GM18873 (cell line): ENCODE measurements around the gene DNAJC13.
"Not testable (repeated sequence)": the region's sequence is repeated elsewhere in the genome, so short reads cannot be mapped to it uniquely, and the experiment has no call there.

ENCODE experiments used
- ATAC-seq: cut with Tn5 transposase; IDR thresholded peaks from one replicate; pipeline ENCODE4 v1.9.1; 2021; ENCODE audit warnings: mild to moderate bottlenecking, moderate library complexity, moderate number of reproducible peaks; ENCODE audit not compliant: unreplicated experiment, low FRiP score

Gene DNAJC13

DNA sequence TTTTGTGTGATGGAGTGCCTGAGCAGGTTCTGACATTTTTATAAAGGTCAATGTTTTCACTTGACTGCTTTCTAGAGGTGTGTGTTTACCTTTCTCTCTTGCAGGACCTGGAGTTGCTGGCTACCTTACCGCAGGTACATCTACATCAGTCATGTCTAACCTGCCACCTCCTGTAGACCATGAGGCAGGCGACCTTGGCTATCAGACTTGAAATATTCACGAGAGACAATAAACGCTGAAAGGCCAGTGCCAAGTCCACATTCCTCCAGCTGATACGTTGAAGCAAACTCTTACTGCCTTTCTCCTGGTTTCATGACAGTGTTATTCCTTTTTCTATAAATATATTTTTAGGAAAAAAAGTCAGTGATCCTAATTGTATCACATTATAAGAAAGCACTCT is 120.8 kb downstream of the DNAJC13 start:
- ATAC-seq = no peak

DNA sequence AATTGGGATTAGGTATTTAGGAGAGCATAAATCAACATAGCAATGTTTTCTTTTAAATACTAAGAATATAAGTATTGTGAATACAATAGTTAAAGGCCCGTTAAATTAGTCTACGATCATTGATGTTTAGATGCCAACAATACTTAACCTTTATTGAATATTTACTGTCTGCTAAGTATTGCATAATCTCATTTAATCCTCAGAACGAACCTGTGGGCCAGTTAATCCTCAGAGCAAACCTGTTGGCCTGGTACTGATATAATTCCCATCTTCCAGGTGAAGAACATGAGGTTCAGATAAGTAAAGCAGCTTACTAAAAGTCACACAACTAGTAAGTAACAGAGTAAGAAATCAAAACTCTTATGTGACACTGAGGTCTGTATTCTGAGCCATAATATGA is 122.4 kb downstream of the DNAJC13 start:
- ATAC-seq = no peak

DNA sequence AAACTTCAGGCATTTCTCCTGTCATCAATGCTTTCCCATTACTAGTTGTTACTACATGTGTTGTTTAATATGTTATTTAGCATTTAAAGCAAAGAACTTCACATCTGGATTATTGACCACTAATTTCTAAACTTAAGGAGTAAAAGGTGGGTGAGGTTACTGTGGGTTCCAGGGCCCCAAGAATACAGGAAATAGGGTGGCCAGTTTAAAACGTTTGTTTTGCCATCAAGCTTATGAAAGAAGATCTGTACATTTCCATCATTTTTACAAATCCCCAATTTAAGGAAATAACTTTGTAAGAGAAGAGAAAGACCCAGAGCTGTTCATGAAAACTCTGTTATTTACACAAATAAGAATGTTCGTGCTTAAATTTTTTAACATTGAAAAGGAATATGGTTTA is 125.3 kb downstream of the DNAJC13 start:
- no peak for ATAC-seq

DNA sequence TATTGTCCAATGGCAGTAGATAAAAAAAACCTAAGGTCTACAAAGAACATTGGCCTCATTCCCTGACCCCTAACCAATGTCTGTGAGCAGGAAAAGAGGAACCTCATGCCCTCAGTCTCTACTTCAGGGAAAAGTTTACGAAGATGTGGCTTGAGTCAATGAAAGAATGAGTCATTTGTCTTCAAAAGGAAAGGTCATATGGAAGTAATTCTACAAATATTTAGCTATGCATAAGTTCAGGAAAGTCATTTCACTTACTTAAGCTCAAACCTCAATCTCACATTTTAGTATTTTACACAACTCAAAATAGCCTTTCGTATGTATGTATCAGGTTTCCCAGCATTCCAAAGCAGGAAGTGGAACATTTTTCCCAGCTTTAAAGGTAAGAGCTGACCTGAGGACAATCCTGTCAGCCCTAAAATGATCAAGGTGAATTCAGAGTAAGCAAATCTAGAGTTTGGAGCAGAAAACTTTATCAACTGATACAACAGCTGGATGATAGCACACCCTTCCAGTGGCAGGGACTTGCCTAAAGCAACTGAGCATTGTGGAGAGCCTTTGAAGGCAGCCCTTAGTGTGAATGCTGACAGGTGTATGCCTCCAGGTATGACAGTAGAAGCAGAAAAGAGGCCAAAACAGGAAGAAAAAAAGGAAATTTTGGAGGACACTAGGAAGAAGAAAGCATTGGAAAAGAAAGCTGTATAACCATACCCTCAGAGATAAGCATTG is 125.9 kb downstream of the DNAJC13 start:
- no peak for ATAC-seq

DNA sequence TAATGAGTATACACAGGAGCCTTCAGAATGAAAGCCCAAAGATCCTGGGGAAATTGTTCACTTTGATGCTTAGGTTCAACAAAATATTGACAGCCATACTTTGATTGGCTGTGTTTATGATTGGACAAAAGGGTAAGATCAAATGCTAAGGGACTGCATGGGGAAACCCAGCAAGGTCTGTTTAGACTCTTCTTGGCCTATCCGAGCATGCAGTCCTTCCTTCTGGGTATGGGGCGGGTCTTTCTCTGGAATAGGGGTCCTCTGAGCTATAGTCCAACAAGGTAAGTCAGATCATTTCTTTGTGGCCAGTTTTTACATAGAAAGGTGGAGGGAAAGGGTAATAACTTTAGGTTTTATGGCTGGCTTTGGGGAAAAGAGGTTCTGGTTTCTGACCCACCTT is 126.8 kb downstream of the DNAJC13 start:
- ATAC-seq = no peak

DNA sequence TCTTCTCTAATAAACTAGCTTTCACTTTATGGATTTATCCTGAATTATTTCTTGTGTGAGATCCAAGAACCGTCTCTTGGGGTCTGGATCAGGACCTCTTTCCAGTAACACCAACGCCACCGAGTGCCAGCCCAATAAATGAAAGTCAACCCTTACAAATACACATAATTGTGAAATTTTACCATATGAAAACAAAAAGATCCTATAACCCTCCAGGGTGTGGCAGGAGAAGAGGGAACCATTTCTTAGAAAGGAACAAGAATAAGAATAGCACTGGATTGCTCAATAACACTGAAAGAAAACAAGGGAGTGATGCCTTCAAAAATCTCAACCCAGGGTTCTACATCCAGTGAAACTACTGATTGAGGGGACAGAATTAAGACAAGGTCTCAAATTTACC is 128.2 kb downstream of the DNAJC13 start:
- ATAC-seq = no peak

DNA sequence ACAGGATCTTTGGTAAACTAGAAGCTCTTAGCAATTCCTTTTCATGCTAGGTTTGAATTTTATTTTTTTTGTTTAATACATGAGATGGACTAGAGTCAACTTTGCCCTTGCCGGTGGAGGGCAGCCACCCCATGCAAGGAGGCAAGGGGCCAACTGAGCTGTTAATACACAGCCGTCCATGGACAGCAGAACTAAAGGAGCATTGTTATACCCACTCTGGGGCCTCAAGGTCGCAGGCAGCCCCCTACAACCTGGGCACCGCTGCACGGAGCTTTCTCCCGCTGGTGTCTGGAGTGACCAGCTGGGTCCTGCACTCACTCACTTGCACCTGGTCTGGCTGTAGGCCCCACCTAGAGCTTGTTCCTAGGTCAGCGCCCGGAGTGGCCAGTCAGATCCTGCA is 131.9 kb downstream of the DNAJC13 start:
- ATAC-seq = no peak

DNA sequence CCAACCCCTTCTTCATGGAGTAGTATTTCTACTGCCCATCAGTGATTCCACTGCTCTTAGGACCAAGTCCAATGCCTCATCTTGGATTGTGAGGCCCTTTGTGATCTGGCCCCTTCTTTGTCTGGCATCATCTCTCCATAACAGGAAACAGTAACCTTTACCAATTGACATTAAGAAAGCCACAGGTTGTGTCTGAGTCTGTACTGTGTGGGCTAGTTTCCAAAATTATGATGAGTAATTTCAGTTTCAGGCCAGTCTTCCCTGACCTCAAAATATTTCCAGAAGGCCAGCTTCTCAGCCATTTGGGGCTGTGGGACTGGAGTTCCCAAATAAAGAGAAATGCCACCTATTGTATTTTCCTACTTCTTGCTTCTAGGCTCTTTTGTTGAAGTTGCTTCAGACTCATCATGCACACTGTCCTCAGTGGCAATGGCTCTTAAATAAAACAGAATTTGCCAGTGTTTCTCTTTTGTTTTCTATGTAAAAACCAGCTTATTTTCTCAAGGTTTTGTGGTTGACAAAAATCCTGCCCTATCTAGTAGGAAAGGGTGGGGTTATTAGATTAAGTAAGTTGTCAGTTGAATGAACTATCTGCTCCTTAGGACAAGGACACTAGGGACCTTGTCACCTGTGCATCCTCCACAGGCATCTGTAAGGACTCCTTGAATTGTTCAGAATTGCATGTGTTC is 132.7 kb downstream of the DNAJC13 start:
- peak; percentile 47 for ATAC-seq

DNA sequence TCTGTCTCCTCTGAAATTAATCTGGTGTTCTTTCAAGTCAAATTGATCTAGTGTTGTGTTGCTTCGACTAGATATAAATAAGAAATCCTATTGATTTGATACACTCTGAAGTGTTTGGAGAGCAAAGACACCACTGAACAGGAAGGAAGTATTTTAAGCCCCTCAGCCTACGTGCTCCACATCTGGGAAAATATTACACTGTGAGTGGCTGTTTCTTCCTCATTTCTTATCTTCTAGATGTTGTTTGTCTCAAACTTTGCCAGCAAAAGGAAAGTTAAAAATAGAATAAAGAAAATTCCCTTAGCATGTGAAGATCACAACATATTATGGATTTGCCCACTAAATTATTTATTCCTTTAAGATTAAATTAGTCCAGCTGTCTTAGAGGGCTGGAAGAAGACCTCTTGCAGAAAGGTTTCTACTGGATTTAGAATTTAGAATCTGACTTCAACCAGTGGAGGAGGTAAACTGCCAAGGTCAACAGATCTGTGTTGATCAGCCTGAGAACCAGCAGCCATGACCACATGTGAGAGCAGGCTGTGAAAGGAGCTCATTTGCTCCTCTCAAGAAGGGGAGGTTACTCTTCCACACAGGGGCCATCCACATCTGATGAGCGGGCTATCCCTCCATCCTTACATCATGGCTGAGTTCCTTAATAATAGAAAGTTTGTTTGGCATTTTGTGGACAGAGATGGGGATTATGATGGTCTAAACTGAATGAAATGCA is 133.4 kb downstream of the DNAJC13 start:
- ATAC-seq = no peak

DNA sequence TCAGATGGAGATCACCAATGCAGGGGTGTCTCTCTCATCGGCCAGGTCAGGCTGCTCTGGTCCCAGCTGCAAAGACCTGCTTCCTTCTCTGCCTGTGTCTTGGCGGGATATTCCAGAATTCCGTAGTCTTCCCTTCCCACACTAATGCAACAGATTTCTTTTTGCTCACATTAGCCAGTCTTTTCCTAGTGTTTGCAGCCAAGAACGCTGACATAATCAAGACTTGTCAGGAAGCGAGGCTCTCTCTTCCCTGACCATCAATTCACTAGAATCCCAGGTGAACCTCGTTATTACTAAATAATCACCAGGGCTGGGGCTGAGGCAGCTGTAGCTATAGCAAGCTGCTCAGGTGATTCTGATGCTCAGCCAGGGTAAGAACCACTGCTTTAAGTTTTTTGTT is 136.5 kb downstream of the DNAJC13 start:
- no peak for ATAC-seq

DNA sequence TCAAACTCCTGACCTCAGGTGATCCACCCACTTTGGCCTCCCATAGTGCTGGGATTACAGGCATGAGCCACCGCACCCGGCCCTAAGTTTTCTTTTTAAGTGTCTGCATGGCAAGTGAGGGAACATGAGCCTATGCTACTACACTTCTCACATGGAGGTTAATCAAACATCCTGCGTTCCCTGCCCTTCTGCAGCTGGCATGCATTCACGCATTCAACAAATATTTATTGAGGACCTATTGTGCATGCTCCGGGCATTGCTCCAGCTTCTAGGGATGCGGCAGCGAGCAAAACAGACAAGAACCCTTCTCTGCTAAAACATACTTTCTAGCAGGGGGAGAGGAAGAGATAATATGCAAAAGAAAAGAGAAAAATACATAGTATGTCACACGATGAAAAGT is 137.1 kb downstream of the DNAJC13 start:
- ATAC-seq = no peak

DNA sequence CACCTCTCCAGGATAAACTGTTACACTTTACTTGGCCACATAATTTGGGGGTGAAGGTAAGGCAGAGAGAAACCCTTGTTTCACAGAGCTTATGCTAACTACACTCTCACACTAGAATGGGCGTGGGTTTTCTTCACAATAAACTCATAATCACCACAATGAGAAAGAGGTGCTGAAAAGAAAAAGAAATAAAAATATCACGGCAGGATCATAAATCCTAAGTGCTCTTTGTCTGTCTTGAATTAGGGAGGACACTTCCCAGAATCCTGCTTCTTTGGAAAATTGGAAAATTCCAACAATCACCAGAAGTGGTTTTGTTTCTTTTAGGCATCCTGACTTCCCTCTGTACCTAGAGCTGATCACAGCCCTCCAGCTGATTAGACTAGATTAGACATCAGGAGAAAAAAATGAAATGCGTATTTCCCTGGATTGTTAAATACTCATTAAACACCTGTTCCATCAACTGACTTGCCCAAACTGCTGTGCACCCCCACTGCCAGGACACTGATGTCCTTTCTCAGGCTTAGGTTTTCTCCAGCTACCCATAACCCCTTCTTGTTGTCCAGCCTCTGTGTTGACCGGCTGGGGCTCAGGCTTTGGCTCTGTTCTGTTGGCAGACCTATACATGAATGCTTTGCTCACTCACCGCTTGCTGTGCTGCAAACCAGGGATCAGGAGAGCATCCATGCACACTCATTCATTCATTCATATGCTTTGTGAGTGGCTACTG is 138.2 kb downstream of the DNAJC13 start:
- ATAC-seq = no peak

DNA sequence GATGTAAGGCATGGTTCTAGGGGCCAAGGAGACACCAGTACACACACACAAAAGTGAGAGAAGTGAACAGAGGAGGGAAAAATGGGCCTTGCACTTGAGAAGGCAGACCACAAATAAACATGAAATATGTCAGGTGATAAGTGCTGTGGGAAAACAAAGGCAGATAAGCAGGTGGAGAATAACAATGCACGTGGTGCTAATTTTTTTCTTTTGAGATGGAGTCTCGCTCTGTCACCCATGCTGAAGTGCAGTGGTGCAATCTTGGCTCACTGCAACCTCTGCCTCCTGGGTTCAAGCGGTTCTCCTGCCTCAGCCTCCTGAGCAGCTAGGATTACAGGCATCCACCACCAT is 138.7 kb downstream of the DNAJC13 start:
- ATAC-seq = not testable (repeated sequence)

DNA sequence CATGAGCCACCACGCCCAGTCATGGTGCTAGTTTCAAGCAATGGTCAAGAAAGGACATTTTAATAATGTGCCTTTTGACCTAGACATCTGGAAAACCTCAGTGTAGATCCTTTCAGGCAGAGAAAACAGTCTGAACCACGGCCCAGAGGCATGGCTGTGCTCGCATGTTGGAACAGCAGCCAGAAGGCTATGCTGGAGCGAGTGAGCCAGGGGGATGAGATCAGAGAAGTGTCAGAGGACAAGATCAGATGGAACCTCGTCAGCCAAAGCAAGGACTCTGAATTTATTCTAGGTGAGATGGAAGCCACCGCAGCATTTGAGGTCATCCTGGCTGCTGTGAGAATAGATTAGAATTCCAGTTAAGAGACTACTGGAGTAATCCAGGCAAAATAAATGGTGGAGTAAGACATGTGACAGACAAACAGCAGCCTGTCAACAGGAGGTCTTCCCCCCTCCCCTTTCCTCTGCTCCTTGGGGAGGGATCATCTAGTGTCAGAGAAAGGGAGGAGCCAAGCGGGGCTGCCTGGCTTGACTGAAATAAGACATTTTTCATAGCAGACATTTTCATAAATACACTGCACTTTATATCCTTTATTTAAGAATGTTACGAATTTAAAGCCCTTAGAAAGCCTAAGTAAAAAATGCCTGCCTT is 139.3 kb downstream of the DNAJC13 start:
- no peak for ATAC-seq

DNA sequence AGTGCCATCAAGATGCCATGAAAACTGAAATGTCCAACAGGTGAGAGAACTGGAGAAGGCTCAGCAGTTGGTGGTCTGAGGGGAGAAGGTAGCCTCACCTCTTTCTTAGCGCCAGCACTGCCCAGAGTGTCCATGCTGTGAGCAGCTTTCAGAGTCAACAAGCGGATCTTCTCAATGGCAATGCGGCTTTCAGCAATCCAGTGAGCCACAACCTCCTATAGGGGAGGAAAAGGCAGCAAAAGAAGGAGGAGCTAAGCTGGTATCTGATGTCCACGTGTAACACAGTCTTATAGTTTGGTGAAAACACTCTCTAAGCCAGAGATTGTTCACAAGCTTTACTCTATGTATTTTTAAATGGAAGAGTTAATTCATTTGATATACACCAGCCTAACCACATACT is 143.7 kb downstream of the DNAJC13 start:
- ATAC-seq = no peak

DNA sequence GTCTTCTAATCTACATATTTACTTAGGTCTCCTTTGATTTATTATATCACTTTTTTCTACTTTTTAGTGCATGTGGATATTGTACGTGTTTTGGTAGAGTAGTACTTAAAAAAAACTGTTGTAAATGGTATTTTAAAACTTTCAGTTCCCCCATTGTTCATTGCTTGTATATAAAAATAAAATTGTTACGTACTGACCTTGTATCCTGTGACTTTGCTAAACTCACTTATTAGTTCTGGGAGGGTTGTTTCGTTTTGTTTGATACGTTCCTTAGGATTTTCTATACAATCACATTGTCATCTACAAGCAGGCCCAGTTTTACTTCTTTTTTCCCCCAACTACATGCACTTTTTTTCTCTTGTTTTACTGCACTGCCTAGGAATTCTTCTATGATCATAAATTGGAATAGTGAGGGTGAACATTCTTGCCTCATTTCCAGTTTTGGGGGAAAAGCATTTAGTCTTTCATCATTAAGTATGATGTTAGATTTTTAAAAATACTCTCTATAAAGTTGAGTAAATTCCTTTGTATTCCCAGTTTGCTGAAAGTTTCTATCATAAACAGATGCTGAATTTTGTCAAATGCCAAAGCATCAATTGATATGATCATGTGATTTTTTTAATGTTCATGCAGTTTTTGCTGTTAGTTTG is 146.2 kb downstream of the DNAJC13 start:
- no peak for ATAC-seq

DNA sequence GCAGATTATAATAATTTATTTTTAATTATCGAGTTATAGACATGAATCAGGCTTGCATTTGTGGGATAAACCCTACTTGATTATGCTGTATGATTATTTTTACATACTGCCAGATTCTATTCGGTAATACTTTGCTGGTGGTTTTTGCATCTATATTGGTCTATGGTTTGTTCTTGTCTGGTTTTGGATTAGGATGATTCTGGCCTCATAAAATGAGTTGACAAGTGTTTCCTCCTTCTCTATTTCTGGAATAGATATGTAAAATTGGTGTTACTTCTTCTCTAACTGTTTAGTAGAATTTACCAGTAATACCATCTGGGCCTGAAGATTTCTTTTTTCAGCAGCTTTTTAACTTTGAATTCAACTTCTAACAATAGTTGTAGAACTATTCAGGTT is 146.8 kb downstream of the DNAJC13 start:
- no peak for ATAC-seq

DNA sequence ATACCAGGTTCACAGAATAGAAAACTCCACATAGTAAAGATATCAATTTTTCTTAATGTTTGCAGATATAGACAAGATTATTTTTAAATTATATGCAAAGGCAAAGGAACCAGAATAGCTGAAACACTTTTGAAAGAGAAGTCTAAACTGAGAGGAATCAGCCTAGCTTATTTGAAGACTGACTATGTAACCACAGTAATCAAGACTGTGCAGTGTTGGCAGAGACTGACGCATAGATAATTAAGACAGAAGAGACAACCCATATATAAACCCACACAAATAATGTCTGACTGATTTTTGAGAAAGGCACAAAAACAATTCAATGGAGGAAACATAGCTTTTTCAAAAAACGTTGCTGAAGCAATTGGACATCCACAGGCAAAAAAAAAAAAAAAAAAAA is 151.1 kb downstream of the DNAJC13 start:
- ATAC-seq = no peak

DNA sequence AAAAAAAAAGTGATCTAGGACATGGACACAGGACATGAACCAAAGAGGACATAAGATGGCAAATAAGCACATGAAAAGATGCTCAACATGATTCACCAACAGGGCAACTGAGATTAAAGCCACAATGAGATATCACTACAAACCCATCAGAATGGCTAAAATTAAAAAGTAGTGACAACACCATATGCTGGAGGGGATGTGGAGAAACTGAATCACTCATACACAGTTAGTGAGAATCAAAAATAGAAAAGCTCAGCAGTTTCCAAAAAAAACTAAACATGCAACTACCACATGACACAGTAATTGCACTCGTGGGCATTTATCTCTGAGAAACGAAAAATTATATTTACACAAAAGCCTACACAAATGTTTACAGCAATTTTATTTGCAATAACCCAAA is 151.9 kb downstream of the DNAJC13 start:
- ATAC-seq = no peak

DNA sequence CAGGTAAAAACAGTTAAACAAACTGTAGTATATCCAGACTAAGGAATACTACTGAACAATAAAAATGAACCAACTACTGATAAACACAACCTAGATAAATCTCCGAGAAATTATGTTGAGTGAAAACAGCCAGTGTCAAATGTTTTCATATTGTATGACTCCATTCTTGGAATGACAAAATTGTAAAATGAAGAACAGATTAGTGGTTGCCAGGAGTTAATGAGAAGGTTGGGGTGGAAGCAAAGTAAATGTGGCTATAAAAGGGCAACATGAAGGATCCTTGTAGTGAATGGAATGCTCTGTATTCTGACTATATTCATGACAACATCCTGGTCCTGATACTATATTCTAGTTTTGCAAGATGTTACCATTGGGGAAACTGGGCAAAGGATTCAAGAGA is 152.3 kb downstream of the DNAJC13 start:
- ATAC-seq = no peak
